Keratinocyte (primary cell): ENCODE results near the gene GPNMB. TPM values are rescaled to one million over a fixed set of nuclear protein-coding genes. Genes with fewer than 3 reads are reported as not detected.

Experiments
- DNase-seq: peaks from one replicate; pipeline ENCODE4 v3.0.0-alpha.2; 2011; ENCODE audit warnings: low read depth, missing footprints, low spot score
- FAIRE-seq: peaks from 2 replicates; lab custom pipeline; 2011; peaks lifted over from hg19 to GRCh38; lab: Jason Lieb, UNC
- H2AFZ ChIP-seq: 2 replicates; pipeline ENCODE4 v1.6.0; 2012; ENCODE audit warnings: low read length, control low read depth, inconsistent platforms; ENCODE audit not compliant: control insufficient read depth
- H3K27ac ChIP-seq: 2 replicates; pipeline ENCODE4 v1.5.1; 2011; ENCODE audit warnings: low read length; ENCODE audit not compliant: control insufficient read depth, insufficient read depth
- H3K27me3 ChIP-seq: 3 replicates; pipeline ENCODE4 v1.6.0; 2011; ENCODE audit warnings: low read length; ENCODE audit not compliant: control insufficient read depth, insufficient read depth; ENCODE audit errors: extremely low read depth
- H3K36me3 ChIP-seq, 2 experiments: 2 replicates in 1 of 2; 3 replicates in 1 of 2; pipeline ENCODE4 v1.5.1; 2011; ENCODE audit warnings: low read length in 2 of 2, mild to moderate bottlenecking in 1 of 2; ENCODE audit not compliant: control insufficient read depth in 2 of 2, insufficient read depth in 2 of 2; ENCODE audit errors: extremely low read depth in 1 of 2
- H3K4me1 ChIP-seq: 3 replicates; pipeline ENCODE4 v1.5.1; 2011; ENCODE audit warnings: low read length; ENCODE audit not compliant: control insufficient read depth, insufficient read depth; ENCODE audit errors: extremely low read depth
- H3K4me2 ChIP-seq: 3 replicates; pipeline ENCODE4 v1.6.0; 2011; ENCODE audit warnings: low read depth, low read length; ENCODE audit not compliant: control insufficient read depth, insufficient read depth; ENCODE audit errors: extremely low read depth
- H3K4me3 ChIP-seq, 3 experiments: fragments of 200-600 bp in 1 of 3; sonication (generic) in 1 of 3; 2 replicates in 2 of 3; 3 replicates in 1 of 3; pipeline ENCODE4 v1.5.1; 2011 to 2016; ENCODE audit warnings: low read length in 3 of 3, mild to moderate bottlenecking in 3 of 3, control low read depth in 2 of 3, inconsistent platforms in 1 of 3, low read depth in 1 of 3, mixed read lengths in 1 of 3, mixed run types in 1 of 3, moderate library complexity in 1 of 3; ENCODE audit not compliant: control insufficient read depth in 2 of 3, insufficient read depth in 2 of 3; ENCODE audit errors: extremely low read depth in 1 of 3
- H3K79me2 ChIP-seq: 2 replicates; pipeline ENCODE4 v1.6.0; 2012; ENCODE audit warnings: low read length; ENCODE audit not compliant: control insufficient read depth, insufficient read depth
- H3K9ac ChIP-seq: 3 replicates; pipeline ENCODE4 v1.6.0; 2011; ENCODE audit warnings: low read length; ENCODE audit not compliant: control insufficient read depth, insufficient read depth; ENCODE audit errors: extremely low read depth
- H3K9me1 ChIP-seq: 3 replicates; pipeline ENCODE4 v1.6.0; 2011; ENCODE audit warnings: low read length; ENCODE audit not compliant: control insufficient read depth, insufficient read depth; ENCODE audit errors: extremely low read depth
- H3K9me3 ChIP-seq: 2 replicates; pipeline ENCODE4 v1.5.1; 2012; ENCODE audit warnings: low read depth, low read length; ENCODE audit not compliant: control insufficient read depth
- H4K20me1 ChIP-seq: 3 replicates; pipeline ENCODE4 v1.6.0; 2011; ENCODE audit warnings: low read length; ENCODE audit not compliant: control insufficient read depth, insufficient read depth; ENCODE audit errors: extremely low read depth
- CTCF ChIP-seq, 3 experiments: IDR thresholded peaks in 1 of 3; conservative IDR thresholded peaks in 1 of 3; optimal IDR thresholded peaks in 1 of 3; 2 replicates in 2 of 3; 3 replicates in 1 of 3; pipeline versions ENCODE3 to v1.5.1; 2011; ENCODE audit warnings: low read length in 3 of 3, mild to moderate bottlenecking in 3 of 3, moderate library complexity in 2 of 3, control low read depth in 1 of 3, inconsistent platforms in 1 of 3; ENCODE audit not compliant: insufficient read depth in 2 of 3; ENCODE audit errors: extremely low read depth in 1 of 3
- EZH2 ChIP-seq: IDR thresholded peaks from one replicate; pipeline ENCODE4 v1.6.1; 2012; ENCODE audit warnings: inconsistent platforms, mild to moderate bottlenecking, low read length, moderate library complexity
- dilution Hi-C: fragments of 300-500 bp; cut with MboI; formaldehyde crosslinking; loops from one replicate; pipeline ENCODE4 v1.7.0; 2020; ENCODE audit warnings: low sequenced_read_pairs; ENCODE audit not compliant: extremely low pct_ligation_motif_present
- polyA plus RNA-seq, 5 experiments: library from polyadenylated mRNA; depleted of rRNA in 3 of 5; stranded (reverse) in 3 of 5; stranded (forward) in 1 of 5; unstranded in 1 of 5; fragments of >200 nt; gene quantifications; 1 replicate in 1 of 5; 2 replicates in 3 of 5; 3 replicates in 1 of 5; pipeline versions ENCODE4 v1.2.1 to v1.2.3, GENCODE V29; 2011 to 2012; ENCODE audit warnings: missing spikeins in 2 of 5, low read depth in 1 of 5, low replicate concordance in 1 of 5

Gene GPNMB
- polyA plus RNA-seq, 1 donor (not counting 4 experiments of a cell fraction or from before 2014, with no cell fraction given) = 142 TPM

GRCh38 chr7:23213755-23214154 is 32.8 kb upstream of the GPNMB start:
- Histone ChIP-seq H3K4me3 (no peak overlapping the region), H4K20me1 (no peaks in the 10 kb centered on the region), H3K27ac (no peak overlapping the region), H3K4me2 (no peak overlapping the region), H3K9ac (no peak overlapping the region), H3K9me3 (no peaks in the 10 kb centered on the region), H3K27me3 (no peaks in the 10 kb centered on the region), H3K9me1 (no peaks in the 10 kb centered on the region), H3K36me3 (no peaks in the 10 kb centered on the region), H2AFZ (no peak overlapping the region), H3K79me2 (no peaks in the 10 kb centered on the region), H3K4me1 (no peaks in the 10 kb centered on the region)
- dilution Hi-C loops = no loop called here
- no peak for FAIRE-seq
- DNase-seq = no peak
- no peak for TF ChIP-seq EZH2
- TF ChIP-seq CTCF (optimal IDR thresholded peaks at IDR 0.05 in 1 of 3, IDR thresholded peaks at IDR 0.05 in 1 of 3, conservative IDR thresholded peaks at IDR 0.05 in 1 of 3; ENCODE audit: extremely low read depth in 1 of 3, insufficient read depth in 2 of 3, low read length in 3 of 3) = no peak

DNA sequence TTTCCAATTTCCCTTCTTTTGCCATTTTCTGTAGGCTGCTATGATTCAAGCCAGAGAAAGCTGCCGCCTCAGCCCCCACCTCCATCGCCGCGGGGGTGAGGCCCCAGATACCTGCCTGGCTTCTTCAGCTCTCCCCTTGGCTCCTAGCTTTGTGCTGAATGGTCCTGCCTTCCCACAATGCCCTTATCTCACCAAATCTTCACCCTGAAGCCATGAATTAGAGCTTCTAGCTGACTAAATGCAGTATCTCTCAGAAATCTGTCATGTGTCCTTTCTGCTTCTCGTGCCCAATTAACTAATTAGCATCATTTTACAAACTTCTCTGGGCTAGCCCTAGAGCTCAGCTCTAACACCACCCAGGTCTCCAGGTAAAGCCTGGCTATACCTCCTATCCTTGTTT is 32.2 kb upstream of the GPNMB start:
- Histone ChIP-seq H2AFZ (no peak overlapping the region), H3K4me2 (no peak overlapping the region), H3K9ac (no peak overlapping the region), H4K20me1 (no peaks in the 10 kb centered on the region), H3K79me2 (no peaks in the 10 kb centered on the region), H3K9me1 (no peaks in the 10 kb centered on the region), H3K4me3 (no peak overlapping the region), H3K27ac (no peak overlapping the region), H3K4me1 (no peaks in the 10 kb centered on the region), H3K27me3 (no peaks in the 10 kb centered on the region), H3K36me3 (no peaks in the 10 kb centered on the region), H3K9me3 (no peaks in the 10 kb centered on the region)
- FAIRE-seq (no peak), DNase-seq (no peak)
- TF ChIP-seq CTCF (optimal IDR thresholded peaks at IDR 0.05 in 1 of 3, IDR thresholded peaks at IDR 0.05 in 1 of 3, conservative IDR thresholded peaks at IDR 0.05 in 1 of 3; ENCODE audit: extremely low read depth in 1 of 3, insufficient read depth in 2 of 3, low read length in 3 of 3) (no peak), EZH2 (no peak)
- dilution Hi-C loops = no loop called here
